HTR-8/SVneo (cell line): ENCODE results near the gene TRPM5.

Experiments
- DNase-seq: peaks from one replicate; pipeline ENCODE4 v3.0.0; 2011; ENCODE audit warnings: low spot score, mixed read lengths; ENCODE audit not compliant: insufficient read length
- FAIRE-seq: peaks from 2 replicates; lab custom pipeline; 2011; peaks lifted over from hg19 to GRCh38; lab: Jason Lieb, UNC

The TRPM5 gene

DNA sequence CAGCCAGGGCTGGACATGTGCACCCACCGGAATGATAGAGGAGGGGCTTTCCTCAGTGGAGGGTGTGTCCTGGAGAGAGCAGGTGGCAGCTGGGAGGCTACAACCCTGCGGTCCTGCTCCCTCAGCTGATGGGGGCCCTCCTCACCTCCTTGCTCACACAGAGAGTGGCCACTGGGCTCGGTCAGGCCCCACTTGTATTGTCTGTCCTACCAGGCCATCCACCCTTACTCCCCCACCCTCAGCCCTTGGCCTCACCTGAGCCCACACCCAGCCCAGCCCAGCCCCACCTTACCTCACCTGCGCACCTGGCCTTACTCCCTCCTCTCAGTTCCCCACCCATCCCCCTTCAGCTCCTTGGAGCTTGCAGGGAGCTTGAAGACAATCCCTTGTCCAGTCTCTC is 3.1 kb downstream of the TRPM5 start:
- FAIRE-seq = no peak
- DNase-seq = no peak

- DNase-seq (no peak), FAIRE-seq (no peak)
Measured at GRCh38 chr11:2440646-2441045, 3.7 kb downstream of the TRPM5 start.

- no peak for DNase-seq
- FAIRE-seq = no peak
Measured at GRCh38 chr11:2439820-2440219, 4.5 kb downstream of the TRPM5 start.

- FAIRE-seq (no peak), DNase-seq (no peak)
Measured at GRCh38 chr11:2437516-2437915, 6.8 kb downstream of the TRPM5 start.

DNA sequence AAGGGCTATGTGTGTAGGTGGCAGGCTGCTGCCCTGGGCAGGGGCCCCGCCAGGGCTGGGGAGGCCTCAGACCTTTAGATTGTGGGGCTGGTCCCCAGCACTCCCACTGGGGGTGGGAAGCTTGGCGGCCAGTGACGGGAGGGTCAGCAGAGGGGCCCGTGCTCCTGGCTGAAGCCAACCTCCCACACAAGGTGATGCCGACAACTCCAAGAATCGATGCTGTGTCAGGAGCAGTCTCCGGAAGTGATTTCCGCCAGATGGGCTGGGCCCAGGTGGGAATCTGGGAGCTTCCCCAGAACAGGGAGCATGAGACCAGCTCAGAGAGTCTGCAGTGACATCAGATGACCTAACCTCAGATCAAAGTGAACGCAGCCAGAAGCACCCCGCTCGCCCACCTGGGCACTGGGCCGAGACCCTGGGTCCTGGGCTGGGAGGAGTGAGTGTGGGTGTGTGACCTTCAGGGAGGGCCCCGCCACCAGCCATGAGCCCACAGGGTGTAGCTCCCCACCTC is 7.7 kb downstream of the TRPM5 start:
- DNase-seq = no peak
- no peak for FAIRE-seq

- DNase-seq = no peak
- no peak for FAIRE-seq
Measured at GRCh38 chr11:2436013-2436520, 8.2 kb downstream of the TRPM5 start.

DNA sequence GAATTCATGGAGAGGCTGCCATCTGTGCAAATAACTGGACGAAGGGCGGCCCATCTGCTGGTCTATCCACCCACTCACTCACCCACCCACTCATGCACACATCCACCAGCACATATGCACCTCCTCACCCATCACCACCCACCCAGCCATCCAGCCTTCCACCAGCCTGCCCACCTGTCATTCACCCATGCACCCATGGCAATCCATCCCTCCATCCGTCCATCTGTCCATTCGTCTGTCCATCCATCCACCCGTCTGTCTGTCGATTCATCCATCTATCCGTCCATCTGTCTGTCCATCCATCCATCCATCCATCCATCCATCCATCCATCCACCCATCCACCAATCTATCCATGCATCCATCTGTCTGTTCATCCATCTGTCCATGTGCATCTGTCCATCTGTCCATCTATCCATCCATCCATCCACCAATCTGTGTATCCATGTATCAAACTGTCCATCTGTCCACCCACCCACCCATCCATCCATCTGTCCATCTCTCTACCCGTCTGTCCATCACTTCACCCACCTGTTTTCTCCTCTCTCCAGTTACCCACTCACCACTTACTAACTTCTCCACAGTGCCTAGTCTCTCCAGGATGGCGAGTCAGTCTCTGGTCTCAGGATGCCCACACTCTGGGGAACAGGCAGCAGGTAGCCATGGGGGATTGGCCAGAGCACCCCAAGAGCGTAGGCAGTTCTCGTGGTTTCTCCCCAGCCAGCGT is 8.9 kb downstream of the TRPM5 start:
- DNase-seq (no peak), FAIRE-seq (no peak)

DNA sequence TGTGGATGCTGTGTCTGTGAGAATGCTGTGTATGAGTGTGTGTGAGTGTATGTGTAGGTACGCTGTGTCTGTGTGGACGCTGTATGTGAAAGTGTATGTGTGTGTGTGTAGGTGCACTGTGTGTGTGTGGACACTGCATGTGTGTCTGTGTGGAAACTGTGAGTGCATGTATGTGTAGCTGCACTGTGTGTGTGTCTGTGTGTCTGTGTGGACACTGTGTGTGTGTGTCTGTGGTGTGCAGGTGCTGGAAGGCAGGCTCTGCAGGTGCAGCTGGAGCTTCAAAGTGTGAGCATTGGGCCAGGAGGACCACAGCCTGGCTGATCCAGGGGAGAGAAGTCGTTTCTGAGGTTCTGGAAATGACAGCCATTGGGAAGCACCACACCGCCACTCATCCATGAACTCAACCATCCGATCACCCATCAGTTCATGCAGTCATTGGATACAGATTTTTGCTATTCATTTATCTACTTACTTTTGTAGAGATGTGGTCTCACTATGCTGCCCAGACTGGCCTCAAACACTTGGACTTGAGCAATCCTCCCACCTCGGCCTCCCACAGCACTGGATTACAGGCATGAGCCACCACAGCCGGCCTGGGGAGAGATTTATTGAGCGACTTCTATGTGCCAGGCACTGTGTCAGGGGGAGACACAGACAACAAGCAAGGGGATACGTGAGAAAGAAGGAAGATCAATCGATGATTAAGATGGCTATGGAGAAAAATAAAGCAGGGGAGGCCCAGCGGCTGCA is 9.6 kb downstream of the TRPM5 start:
- DNase-seq (no peak), FAIRE-seq (no peak)

DNA sequence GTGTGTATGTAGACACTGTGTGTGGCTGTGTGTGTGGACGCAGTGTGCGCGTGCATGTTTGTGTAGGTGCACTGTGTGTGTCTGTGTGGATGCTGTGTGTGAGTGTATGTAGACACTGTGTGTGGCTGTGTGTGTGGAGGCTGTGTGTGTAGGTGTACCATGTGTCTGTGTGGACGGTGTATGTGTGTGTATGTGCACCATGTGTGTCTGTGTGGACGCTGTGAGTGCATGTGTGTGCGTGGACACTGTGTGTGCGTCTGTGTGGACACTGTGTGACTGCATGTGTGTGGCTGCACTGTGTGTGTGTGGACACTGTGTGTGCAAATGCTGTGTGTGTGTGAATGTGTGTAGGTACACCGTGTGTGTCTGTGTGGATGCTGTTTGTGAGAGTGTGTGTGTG is 10.3 kb downstream of the TRPM5 start:
- FAIRE-seq (peak; percentile 96), DNase-seq (no peak)

GRCh38 chr11:2433106-2433925 is 11.0 kb downstream of the TRPM5 start:
- DNase-seq (no peak), FAIRE-seq (no peak)

DNA sequence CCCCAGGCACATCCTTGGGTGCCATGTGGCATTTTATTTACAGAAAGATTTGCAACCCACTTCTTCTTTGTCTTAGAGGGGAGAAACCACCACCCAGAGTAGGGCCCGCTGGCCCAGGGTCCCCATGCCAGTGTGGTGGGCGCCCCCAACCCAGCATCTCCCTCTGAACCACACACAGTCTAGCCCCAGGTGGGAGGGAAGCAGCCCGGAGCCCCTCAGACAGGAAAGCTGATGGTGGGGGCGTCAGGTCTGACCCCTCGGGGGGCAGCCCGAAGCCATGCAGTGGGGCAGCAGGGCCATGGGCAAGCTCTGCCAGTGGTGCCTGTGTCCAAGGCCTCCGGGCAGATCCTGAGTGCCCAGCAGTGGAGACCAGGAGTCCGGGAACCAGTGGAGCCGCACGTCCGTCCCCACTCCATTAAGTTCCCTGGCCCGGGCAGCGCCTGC is 11.7 kb downstream of the TRPM5 start:
- FAIRE-seq = no peak
- DNase-seq = no peak

- FAIRE-seq (no peak), DNase-seq (no peak)
Measured at GRCh38 chr11:2432171-2432621, 12.1 kb downstream of the TRPM5 start.

GRCh38 chr11:2431395-2431794 is 12.9 kb downstream of the TRPM5 start:
- DNase-seq (no peak), FAIRE-seq (no peak)

DNA sequence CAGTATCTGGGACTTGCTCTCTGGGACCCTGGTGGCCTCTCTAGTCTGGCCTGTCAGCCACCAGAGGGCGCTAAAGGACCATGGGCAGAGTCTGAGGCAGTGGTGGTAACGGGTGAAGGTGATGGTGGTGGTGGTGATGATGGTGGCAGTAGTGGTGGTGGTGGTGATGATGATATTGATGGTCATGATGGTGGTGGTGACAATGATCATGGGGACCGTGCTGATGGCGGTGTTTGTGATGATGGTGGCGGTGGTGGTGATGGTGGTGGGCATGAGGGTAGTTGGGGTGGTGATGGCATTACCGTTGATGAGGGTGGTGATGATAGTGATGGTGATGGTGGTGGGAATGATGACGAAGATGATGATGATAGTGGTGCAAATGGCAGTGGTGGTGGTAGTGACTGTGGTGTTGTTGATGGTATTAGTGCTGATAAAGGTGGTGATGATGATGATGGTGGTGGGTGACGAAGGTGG is 16.0 kb downstream of the TRPM5 start:
- DNase-seq (peak; percentile 52), FAIRE-seq (no peak)

- DNase-seq (no peak), FAIRE-seq (peak; percentile 36)
Measured at GRCh38 chr11:2427721-2428321, 16.5 kb downstream of the TRPM5 start.

DNA sequence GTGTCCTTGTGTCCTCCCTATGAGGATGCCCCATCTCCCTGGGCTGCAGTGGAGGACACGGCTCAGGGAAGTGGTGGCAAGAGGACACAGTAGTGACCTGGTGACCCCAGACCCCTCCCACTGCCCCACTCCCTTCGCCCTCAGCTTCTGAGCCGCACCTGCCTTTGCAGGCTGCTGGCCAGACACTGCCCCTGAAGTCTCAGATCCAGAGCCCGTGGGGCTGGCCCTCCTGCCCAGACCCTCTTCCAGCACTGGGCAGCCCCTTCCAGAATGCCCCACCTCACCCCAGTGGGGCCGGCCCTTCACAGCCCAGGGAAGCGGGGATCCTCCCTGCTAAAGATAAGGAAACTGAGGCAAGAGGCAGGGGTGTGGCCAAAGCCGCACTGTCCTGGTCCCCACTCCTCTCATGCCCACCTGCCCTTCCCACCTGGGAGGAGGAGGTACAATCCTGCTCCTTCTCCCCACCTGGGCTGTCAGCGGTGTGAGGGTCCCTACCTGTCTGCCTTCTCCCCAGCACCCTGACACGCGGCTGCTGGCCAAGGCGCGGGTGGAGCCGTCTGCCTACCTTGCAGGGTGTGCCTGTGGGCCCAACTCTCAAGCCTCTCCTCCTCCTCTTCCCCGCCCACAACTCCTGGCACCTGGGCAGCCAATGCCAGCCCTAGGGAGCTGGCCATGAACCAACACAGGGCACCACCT is 17.3 kb downstream of the TRPM5 start:
- DNase-seq = no peak
- FAIRE-seq = no peak

DNA sequence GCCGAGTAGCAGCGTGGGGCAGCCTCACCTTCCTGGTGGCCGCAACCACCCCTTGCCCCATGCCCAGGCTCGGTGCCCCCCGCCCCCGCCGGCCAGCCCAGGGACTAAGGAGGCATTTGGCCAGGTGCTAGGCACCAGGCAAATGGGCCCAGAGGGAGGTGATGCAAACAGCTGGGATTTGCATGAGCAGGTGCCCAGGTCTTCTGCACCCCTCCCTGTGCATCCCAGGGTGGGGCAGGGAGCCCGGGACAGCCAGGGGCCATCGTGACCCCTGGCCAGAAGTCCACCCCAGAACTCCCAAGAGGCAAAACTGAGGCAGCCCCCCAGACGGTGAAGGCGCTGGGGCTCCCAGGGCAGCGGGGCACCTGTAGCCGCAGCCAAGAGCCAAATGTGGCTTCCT is 18.1 kb downstream of the TRPM5 start:
- DNase-seq = no peak
- FAIRE-seq = no peak

GRCh38 chr11:2425506-2425905 is 18.8 kb downstream of the TRPM5 start:
- FAIRE-seq (no peak), DNase-seq (no peak)

DNA sequence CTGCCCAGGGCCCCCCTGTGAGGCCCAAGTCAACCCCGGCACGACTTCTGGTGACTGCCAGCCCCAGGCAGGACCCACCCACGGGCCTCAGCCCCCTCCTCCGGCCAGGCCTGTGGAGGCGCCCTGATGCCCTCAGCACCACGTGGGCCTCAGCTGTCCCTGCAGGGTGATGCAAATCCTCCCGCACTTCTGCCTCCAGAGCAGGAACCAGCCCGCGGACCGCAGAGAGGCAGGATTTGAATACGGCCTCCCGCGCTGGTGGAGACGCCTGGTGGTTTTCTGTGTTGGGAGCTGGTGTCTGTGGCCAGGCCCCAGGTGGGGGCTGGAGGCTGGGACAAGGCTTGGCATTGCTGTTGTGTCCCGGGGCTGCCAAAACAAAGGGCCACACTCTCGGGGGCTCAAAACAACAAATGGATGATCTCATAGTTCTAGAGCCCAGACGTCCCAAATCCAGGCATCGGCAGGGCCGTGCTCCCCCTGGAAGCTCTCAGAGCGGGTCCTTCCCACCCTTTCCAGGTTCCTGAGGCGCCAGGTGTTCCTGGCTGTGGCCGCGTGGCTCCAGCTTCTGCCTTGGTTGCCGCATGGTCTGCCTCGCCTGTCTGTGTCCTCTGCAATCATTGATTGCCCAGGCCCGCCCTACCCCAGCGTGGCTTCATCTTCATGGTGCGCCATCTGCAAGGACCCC is 19.4 kb downstream of the TRPM5 start:
- FAIRE-seq (no peak), DNase-seq (no peak)
